ENCODE results near the gene SIAH3. TPM values are rescaled to one million over a fixed set of nuclear protein-coding genes. Genes with fewer than 3 reads are reported as not detected.

The SIAH3 gene
- total and polyA plus RNA-seq, 2 experiments from 2014 or later: 0.13 to 0.17 TPM

DNA sequence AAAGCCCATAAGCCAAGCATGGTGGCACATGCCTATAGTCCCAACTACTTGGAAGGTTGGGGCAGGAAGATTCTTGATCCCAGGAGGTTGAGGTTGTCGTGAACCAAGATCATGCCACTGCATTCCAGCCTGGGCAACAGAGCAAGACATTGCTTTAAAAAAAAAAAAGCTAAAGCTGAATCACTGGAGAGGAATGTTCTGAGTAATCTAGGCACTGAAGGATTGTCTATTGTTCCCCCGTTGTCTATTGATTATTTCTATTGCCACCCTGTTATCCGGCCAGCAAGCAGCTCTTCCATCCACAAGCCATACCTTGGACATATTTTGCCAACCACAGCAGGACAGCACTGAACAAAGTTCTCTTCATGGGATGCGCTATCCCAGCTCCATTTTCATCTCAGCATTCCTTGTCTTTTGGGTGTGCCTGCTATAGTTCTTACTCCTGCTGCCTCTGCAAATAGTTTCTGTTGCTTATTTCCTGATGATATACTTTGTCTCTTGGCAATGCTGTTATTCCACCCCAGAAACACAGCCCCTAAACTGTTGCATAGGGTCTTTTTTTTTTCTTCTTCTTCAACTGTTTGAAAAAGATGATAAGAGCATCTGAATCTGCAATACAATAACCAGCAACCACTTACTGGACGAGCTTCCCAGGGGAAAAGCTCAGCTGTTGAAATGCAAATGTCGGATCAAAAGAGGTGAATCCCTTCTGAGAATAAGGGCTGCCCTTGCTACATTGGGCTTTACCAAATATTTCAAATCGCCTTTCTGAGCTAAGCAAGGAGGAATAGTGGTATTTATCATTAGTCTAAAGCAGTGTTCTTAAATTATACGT lies 22.2 kb upstream of the SIAH3 start:
- peaks cover 14% of the 10 kb centered on the region for H3K27me3 ChIP-seq (ENCODE audit: insufficient read depth)
- H3F3A ChIP-seq (replicated peaks; ENCODE audit: low read depth): no peaks in the 10 kb centered on the region
- H3K4me3 ChIP-seq: 0 out of 2 replicates have a peak overlapping the region, but pooled peaks have one; percentile 6
- Mint-ChIP-seq H3K27ac (no peak overlapping the region), H3K4me3 (peak overlapping the region; percentile 53), H3K36me3 (ENCODE audit: low read depth) (no peaks in the 10 kb centered on the region), H3K27me3 (ENCODE audit: insufficient read depth, low read depth, poor library complexity) (peaks cover 16% of the 10 kb centered on the region), H3K4me1 (peaks cover 8% of the 10 kb centered on the region), H3K9me3 (no peaks in the 10 kb centered on the region; the same call in 2 of the 3 replicates)
- DNase-seq (ENCODE audit: low spot score) (peak; percentile 61), ATAC-seq (peak; percentile 94)
- H4K20me1 ChIP-seq (replicated peaks; ENCODE audit: insufficient read depth): no peaks in the 10 kb centered on the region
- no peak overlapping the region for H3K27ac ChIP-seq (ENCODE audit: low read depth)
- TF ChIP-seq NANOG (IDR thresholded peaks at IDR 0.05; ENCODE audit: borderline replicate concordance): peak; percentile 67; the same call in 1 of the 2 replicates
- TF ChIP-seq POLR2AphosphoS5 (IDR thresholded peaks at IDR 0.05; ENCODE audit: low read depth): no peak
- no peaks in the 10 kb centered on the region for H3K36me3 ChIP-seq (ENCODE audit: insufficient read depth)
- H2AFZ ChIP-seq: no peak overlapping the region
- H3K79me2 ChIP-seq (replicated peaks; ENCODE audit: insufficient read depth): no peaks in the 10 kb centered on the region
- peak overlapping the region; percentile 30 for H3K4me2 ChIP-seq
- no peaks in the 10 kb centered on the region; the same call in 1 of the 2 replicates for H3K4me1 ChIP-seq (ENCODE audit: insufficient read depth)
- no peaks in the 10 kb centered on the region; the same call in 1 of the 2 replicates for H3K9me2 ChIP-seq (ENCODE audit: insufficient read depth)

- Histone ChIP-seq H3K27ac (ENCODE audit: low read depth) (no peak overlapping the region), H3K4me3 (no peak overlapping the region), H3K36me3 (ENCODE audit: insufficient read depth) (no peaks in the 10 kb centered on the region), H3K27me3 (ENCODE audit: insufficient read depth) (peaks cover 14% of the 10 kb centered on the region), H3K79me2 (replicated peaks; ENCODE audit: insufficient read depth) (no peaks in the 10 kb centered on the region), H3F3A (replicated peaks; ENCODE audit: low read depth) (no peaks in the 10 kb centered on the region), H3K4me2 (no peak overlapping the region), H3K4me1 (ENCODE audit: insufficient read depth) (no peaks in the 10 kb centered on the region; the same call in 1 of the 2 replicates), H2AFZ (no peak overlapping the region), H3K9me2 (ENCODE audit: insufficient read depth) (no peaks in the 10 kb centered on the region; the same call in 1 of the 2 replicates), H4K20me1 (replicated peaks; ENCODE audit: insufficient read depth) (no peaks in the 10 kb centered on the region)
- no peaks in the 10 kb centered on the region for H3K36me3 Mint-ChIP-seq (ENCODE audit: low read depth)
- H3K9me3 Mint-ChIP-seq: no peaks in the 10 kb centered on the region; the same call in 2 of the 3 replicates
- no peak for DNase-seq (ENCODE audit: low spot score)
- no peak overlapping the region for H3K27ac Mint-ChIP-seq
- no peak for ATAC-seq
- no peak overlapping the region for H3K4me3 Mint-ChIP-seq
- peaks cover 18% of the 10 kb centered on the region for H3K27me3 Mint-ChIP-seq (ENCODE audit: insufficient read depth, low read depth, poor library complexity)
- H3K4me1 Mint-ChIP-seq: peaks cover 8% of the 10 kb centered on the region
- TF ChIP-seq CREB1 (CRISPR knock-in tag; IDR thresholded peaks at IDR 0.05; ENCODE audit: low read depth) (no peak), ZNF114 (CRISPR knock-in tag; IDR thresholded peaks at IDR 0.05) (no peak), ZNF462 (CRISPR knock-in tag; IDR thresholded peaks at IDR 0.05) (no peak), STAT1 (IDR thresholded peaks at IDR 0.05; ENCODE audit: unreplicated experiment) (no peak), EZH2 (IDR thresholded peaks at IDR 0.05; ENCODE audit: low read depth, unreplicated experiment) (no peak), POLR2AphosphoS5 (IDR thresholded peaks at IDR 0.05; ENCODE audit: low read depth) (no peak), ETS1 (IDR thresholded peaks at IDR 0.05) (no peak), CTCF (conservative IDR thresholded peaks at IDR 0.05; ENCODE audit: low read depth in 2 of 2) (no peak), EZH2phosphoT487 (IDR thresholded peaks at IDR 0.05; ENCODE audit: unreplicated experiment) (no peak), ZNF331 (CRISPR knock-in tag; IDR thresholded peaks at IDR 0.05; ENCODE audit: low read depth) (no peak), NANOG (IDR thresholded peaks at IDR 0.05; ENCODE audit: borderline replicate concordance) (no peak)
Measured at GRCh38 chr13:45872566-45872965, 21.0 kb upstream of the SIAH3 start.

Measured in GM23338 (cell line).